GM18526 (cell line): ENCODE measurements around the gene ISG20L2.

ENCODE experiments used
- POLR2A ChIP-seq: IDR thresholded peaks from 3 replicates; pipeline ENCODE4 v1.6.1; 2011; ENCODE audit not compliant: insufficient read length; ENCODE audit errors: extremely low read depth

The ISG20L2 gene

DNA sequence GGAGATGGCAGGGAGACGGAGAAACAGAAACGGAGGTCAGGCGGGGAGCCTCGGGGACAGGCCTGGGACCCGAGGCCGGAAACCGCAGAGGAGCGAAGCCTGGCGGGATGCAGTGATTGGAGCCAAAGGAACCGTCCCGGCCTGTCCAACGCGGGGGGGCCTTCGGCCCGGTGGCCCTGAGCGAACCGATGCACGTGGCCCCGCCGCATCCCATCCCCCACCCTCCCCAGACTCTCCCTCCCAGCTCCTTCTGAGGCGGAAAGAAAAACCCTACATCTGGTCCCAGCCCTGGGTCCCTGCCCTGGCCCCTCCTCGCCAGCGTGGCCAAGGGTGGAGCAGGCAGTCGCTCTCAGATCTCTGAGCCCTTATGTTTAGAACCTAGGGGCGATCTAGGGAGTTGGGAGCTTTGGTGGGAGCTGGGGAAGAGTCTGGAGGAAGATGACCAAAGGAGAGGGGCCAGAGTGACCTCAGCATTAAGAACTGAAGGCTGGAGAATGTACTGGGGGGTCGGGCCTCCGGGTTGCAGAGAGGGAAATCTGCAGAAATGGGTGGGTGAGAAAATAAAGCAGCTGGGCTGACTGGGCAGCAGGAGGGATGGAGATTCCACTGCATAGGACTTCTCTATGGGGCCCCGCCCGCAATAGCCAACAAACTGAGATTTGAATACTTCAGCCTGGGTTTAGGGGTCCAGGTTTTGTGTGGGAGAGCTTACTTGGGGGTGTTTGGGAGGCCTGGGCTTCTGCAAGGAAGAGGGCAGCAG is 21.7 kb downstream of the ISG20L2 start:
- no peak for TF ChIP-seq POLR2A

DNA sequence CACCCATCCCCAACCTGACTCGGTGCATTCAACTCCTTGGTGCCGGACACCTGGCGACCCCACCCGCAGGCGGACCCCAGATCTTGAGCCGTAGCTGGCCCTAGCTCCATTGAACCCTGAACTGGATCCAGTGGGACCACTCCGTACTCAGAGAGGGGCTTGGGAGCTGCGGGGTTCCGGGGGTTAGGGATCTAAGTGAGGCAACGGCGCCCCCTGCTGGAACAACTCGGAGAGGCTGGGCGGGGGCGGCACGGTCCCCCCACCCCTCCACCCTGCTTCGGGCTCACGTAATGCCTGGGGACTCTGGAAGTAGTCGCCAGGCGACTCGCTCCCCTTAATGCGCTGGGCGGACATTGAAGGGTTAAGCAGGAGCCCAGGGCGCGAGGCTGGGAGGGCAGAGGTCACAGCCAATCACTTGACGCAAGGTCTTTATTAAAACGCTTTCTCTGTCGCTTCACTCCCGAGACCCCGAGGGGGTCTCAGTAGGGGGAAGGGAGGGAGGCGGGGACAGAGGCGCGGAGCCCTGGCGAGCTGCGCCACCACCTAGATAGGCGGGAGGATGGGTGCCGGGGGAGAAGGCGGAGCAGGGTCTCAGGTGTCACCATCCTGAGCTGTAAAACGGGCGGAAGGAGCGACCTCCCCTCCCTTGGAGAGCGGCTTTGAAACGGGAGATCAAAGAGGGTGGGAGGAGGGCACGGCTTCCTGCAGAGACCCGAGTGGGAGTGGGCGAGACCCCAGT is 22.5 kb downstream of the ISG20L2 start:
- TF ChIP-seq POLR2A, result no peak

DNA sequence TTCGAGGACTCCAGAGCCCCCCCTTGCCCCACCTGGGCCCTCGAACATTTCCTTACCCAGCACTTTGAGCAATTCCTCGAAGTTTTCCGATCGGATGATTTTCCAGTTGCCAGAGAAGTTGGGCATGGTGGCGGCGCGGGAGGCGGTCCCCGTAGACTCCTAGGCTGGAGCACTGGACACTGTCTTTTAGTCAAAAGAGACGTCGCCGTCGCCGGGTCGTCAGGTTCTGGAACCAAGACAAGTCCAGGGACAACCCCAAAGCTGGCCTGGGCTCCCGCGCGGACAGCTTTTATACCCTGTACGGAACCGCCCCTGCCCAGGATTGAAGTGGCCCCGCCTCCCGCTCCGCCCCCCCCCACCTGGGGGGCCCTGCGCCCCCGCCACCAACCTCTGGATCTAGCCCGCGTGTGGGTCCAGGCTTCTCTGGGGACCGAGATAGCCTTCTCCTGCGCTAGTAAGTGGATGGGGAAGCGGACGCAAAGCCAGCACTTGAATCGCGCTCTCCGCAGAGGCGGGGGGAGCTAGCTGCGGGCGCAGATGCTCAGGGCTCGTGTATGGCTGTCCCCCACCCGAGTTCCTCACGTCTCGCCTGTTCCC is 23.1 kb downstream of the ISG20L2 start, which contains the start of gene CRABP2:
Gene CRABP2 (minus strand): TSS at position 263 of the 597 bp plus-strand sequence. CDS start 137 bp downstream, at position 126.
- no peak for TF ChIP-seq POLR2A

DNA sequence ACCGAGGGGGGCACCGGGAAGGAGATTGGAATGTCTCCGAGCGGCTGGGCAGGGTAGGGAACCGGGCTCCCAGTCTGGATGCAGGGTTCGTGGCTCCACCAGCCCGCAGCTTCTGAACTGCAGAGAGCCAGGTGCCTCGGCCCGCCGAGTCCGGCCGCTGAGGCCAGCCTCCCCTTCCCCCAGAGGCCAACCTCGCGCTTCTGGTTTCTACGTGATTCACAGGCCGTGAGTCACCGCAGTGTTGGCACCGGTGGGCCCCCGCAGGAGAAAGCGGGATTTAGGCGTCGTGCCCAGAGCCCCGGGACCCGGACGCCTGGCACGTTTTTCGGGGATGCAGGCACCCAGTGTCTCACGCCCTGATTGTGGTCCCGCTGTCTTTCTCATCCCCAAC is 23.6 kb downstream of the ISG20L2 start:
- no peak for TF ChIP-seq POLR2A

DNA sequence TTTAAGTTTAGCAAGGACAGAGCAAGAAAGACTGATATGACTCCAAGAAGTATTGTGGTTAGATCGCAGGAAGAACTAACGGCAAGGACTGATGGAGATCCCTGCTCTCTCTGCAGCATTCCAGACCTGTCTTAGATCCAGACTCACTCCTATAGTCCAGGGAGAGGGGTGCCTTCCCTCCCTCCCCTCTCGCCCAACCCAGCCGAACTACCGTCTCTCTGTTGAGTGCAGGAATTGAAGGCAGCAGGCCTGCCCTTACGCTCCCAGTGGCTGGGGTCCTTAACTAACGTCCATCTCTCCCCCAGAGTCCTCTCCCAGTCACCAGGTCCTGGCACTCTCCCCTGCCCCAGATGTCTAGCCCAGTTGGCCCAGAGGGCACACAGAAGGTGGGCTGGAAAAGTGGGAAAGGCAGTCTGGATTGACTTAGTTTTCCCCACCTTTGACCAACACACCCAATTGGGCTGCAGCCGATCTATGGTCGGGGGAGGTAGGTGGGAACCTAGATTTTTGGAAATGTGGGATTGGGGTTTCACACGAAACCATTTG is 24.3 kb downstream of the ISG20L2 start:
- no peak for TF ChIP-seq POLR2A

DNA sequence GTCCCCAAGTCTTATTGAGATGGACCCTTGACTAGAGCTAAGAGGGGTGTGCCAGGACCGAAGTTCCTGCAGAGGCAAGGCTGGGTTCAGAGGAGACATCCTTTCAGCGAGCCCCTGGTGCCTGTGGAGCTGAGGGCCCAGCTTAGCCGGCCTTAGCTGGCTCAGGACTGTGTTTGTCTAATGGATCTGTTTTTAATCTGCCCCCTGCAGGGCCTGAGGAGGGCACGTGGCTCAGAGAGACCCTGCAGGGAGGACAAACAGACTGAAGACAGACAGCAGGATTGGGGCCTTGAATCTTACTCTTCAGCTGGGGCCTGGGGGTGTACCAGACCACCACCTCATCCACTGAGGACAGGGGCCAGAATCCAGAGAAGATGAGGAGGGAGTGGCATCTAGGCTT is 24.8 kb downstream of the ISG20L2 start:
- TF ChIP-seq POLR2A, result no peak

DNA sequence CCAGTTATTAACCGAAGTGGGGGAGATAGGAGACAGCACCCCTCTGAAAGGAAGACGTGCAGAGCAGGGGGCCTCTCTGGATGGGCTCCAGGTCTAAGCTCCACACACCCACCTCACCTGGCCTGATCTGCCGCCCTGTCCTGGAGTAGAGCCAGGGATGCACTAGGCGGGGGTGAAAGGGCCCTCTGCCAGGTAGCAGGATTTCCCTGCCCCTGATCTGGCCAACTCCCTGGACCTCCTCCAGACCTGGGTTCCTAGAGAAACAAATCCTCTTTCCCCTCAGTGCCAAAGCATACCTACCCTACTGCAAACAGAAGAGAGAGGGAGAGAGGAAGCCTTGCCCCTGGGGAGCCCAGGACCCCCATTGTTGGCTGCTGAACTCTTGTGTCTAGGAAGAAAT is 25.2 kb downstream of the ISG20L2 start:
- no peak for TF ChIP-seq POLR2A

DNA sequence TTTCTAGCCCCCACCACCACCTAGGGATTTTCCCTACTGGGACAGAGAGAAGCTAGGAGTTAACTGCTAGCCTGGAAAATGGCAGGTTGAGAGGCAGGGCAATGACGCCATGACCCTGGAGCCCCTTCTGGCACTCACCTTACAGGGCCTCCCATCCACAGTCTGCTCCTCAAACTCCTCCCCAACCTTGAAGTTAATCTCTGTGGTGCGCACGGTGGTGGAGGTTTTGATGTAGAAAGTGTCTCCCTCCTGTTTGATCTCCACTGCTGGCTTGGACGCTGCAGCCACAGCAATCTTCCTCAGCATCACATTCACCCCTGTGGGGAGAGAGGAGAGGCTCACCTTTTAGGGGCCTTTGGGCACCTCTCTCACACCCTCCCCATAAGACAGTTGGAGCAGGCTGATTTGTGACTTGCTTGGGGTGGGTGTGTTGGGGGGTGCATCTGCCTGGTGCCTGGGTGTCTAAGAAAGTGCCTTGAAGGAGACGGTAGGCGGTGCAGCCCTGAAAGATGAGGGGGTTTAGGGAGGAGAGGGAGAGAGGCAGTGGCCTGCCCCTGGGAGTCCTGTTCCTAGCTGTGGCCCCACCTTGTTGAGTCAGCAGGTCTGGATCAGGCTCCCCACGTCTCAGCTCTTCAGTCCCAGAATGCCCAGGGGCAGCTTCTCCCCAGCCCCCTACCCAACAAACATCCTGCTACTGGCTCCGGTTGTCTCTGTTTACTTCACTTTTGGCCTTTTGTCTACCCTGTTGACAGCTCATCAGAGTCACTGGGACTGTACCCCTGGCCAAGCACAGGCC is 27.6 kb downstream of the ISG20L2 start:
- no peak for TF ChIP-seq POLR2A

DNA sequence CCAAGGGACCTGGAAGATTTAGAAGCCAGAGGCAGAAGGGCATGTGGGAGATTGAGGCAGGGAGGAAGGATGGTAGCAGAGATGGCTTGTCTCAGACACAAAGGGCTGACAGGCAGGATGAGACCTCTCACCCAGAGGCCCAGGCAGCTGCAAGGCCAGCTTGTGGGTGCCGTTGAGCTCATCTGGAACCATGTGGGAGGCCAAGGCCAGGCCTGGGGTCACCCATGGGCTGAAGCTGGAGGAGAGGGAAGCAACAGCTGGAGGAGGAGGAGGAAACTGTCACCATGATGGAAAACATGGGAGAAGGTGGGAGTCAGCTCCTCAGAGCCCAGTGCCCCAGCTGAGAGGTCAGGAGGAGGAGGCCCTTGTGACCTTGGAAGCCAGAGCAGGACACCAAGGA is 29.6 kb downstream of the ISG20L2 start:
- TF ChIP-seq POLR2A, result no peak

DNA sequence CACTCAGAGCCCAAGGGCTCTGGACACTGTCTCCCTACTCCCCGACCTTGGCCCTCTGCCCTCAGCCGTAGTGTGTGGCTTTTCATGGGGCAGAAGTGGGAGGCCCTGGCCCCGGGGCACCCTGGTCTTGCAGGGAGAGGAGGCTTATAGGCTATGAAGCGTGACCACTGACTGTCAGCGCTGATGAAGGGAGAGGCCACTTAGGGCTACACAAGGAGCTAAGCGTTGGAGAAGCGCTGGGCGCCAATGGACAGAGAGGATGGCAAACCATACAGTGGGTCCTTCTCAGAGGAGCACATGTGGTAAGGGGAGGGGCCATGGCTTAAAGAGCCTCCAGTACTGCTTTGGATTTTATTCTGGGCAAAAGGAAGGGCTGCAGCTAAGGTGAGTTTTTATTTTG is 31.1 kb downstream of the ISG20L2 start:
- no peak for TF ChIP-seq POLR2A

DNA sequence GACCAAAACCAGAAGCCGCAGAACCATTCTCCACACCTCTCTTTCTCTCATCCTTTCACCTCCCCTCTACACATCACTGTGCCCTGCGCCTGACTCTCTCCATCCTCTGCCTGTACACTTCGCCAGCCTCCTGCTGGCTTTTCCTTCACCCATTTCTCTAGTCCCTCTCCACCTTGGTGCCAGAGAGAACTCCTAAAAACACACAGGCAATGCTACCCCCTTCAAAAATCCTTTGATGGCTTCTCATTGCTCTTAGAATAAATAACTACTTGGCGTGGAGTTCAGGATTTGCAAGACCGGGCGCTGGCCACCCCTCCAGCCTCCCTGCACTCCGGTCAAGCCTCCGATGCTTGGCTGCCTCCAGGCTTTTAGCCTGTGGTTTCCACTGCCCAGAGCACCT is 31.8 kb downstream of the ISG20L2 start:
- no peak for TF ChIP-seq POLR2A

DNA sequence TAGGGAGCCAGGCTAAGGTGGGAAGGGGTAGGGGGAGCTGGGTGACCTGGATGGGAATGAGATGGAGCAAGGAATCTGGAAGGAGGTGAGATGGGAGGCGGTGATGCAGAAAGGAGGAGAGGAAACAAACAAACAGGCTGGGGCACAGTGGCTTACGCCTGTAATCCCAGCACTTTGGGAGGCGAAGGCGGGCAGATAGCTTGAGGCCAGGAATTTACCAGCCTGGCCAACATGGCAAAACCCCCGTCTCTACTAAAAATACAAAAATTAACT is 33.9 kb downstream of the ISG20L2 start:
- TF ChIP-seq POLR2A, result no peak

DNA sequence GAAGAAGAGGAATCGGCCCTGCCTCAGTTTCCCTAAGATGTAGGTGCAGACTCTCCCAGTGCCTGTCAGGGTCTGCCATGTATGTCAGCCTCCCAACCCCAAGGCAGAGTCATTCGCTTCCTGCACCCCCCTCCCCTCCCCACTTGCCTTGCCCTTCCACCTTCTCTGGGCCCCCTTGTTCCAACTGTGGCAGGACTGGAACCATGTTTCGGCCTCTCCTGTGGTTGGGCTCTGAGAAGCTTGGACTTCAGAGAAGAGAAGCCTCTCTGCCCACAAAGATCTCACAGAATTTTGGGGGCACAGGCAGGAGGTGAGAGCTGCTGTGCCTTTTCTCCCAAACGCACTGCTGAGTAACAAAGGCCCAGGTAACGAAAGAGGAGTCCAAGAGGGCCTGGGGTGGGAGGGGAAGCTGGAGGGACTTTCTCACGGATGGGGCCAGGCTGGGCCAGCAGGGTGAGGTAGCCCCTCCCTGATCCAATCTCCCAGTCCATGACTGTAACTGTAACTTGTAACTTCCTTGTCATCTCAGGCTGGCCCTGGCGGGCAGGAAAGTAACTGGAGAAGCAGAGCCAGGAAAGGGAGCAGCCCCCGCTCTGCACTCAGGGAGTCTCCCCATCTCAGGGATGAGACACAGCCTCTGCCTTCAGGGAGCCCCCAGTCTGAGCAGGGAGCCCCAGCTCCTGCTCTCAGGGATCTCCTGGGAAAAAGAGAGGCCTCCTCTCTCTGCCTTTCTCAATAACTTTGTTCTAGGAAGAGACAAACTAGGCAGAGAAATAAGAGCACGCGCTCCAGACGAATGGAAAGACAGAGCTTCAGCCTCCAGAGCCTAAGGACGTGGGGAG is 34.5 kb downstream of the ISG20L2 start:
- TF ChIP-seq POLR2A, result no peak
